Activated CD4-positive, alpha-beta T cell treated with anti-CD3 and anti-CD28 coated beads for 4 hours (primary cell): ENCODE data around the gene KRTAP10-1.

ENCODE experiments used
- DNase-seq, 2 donors: peaks; one replicate each; pipeline ENCODE4 v3.0.0-alpha.2; 2020

Gene KRTAP10-1

DNA sequence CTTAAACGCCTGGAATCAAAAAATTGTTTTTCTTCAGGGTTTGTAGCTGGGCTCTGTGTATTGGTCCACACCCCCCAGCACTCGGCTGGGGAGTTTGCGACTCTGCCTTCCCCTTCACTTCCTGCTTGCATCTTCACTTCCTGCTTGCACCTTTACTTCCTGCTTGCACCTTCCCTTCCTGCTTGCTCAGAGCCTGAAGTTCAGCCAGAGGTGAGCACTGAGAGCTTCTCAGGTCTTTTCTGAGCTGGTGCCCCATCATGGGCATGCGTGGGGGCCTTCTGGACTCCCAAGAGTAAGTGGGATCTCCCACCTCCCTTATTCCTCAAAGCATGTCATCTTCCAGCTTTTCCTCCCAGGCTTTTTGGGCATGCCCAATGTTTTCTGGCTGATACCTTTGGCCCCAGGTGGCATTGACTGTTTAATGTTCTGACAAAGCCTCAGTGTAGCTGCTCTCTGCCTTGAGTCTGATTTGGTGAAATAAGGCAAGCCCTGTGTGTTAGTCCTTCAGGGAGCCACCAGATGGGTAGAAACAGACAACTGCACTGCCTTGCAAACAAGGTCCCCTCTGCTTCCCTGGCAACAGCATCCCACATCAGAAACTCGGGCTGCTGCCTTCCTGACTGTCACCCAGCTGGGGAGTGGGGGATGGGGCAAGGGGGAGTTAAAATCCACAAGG is 7.8 kb upstream of the KRTAP10-1 start:
- peak; percentile 12 to 18 for DNase-seq

DNA sequence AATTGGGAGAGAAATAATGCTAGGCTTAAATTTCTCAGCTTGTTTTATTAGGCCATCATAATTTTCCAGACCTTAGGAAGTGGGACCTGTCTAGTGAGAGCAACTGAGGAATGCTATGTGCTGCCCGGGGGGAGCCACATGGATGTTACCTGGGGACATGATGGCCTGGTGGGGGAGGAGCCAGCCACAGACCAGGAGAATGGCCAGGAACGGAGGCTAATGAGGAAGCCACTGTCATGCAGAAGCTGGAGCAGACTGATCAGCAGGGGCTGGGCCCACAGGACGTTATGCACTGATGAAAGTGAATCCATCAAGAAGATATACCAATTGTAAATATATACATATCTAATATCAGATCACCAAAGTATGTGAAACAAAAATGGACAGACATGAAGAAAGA is 4.6 kb upstream of the KRTAP10-1 start:
- DNase-seq = no peak

- no peak for DNase-seq
Observed at GRCh38 chr21:44542716-44543115, 2.7 kb upstream of the KRTAP10-1 start.

- no peak for DNase-seq
Observed at GRCh38 chr21:44540741-44541288, 820 bp upstream of the KRTAP10-1 start.

DNA sequence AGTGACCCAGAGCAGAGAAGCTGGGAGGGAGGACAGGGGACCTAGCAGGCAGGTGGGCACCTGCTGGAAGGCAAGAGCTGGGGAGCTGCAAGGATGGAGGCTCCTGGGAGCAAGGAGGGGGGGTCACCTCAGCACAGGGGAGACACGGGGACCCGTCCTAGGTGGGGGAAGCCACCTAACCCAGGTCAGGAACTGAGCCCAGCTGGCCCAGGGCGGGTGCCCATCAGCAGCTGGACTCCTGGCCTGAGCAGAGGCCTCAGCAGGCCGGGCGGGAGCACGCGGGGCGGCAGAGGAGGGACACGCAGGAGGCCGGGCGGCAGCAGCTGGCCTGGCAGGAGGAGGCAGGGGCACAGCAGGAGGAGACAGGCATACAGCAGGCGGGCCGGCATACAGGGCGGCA is 949 bp downstream of the KRTAP10-1 start:
- DNase-seq = no peak

GRCh38 chr21:44537930-44538911 is 1.8 kb downstream of the KRTAP10-1 start:
- DNase-seq = no peak

GRCh38 chr21:44535963-44536362 is 4.0 kb downstream of the KRTAP10-1 start:
- no peak for DNase-seq

DNA sequence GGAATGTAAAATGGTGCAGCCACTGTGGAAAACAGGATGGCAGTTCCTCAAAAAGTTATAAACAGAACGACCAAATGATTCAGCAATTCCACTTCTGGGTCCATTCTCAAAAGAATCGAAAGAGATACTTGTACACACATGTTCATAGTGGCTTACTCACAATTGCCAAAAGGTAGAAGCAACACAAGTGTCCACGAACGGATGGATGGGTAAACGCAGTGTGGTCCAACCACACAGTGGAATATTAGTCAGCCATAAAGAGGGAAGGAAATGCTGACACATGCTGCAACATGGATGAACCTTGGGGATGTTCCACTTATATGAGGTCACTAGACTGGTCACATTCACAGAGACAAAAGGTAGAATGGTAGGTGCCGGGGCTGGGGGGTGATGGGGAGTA is 5.3 kb downstream of the KRTAP10-1 start:
- no peak for DNase-seq

DNA sequence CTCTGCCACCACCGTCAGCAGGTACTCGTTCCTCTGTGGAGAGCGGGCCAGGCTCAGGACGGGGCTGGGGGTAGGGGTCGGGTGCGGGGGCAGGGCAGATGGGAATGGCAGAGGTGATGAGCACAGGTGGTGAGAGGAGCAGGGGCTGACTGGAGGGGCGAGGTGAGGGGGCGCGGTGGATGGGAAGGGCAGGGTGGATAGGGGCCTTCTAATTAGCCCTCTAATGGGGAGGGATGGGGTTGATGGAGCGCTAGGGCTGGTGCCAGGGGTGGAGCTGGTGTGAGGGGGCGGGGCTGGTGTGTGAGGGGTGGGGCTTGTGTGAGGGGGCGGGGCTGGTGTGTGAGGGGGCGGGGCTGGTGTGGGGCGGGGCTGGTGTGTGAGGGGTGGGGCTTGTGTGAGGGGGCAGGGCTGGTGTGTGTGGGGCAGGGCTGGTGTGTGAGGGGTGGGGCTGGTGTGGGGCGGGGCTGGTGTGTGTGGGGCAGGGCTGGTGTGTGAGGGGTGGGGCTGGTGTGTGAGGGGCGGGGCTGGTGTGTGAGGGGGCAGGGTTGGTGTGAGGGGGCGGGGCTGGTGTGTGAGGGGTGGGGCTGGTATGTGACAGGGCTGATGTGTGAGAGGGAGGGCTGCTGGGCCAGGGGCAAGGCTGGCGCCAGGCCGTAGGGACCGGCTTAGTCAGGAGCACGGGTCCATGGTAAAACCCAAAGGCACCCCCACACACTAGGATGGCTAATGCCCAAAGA is 5.9 kb downstream of the KRTAP10-1 start:
- DNase-seq = no peak

GRCh38 chr21:44533121-44533890 is 6.7 kb downstream of the KRTAP10-1 start:
- no peak for DNase-seq

DNA sequence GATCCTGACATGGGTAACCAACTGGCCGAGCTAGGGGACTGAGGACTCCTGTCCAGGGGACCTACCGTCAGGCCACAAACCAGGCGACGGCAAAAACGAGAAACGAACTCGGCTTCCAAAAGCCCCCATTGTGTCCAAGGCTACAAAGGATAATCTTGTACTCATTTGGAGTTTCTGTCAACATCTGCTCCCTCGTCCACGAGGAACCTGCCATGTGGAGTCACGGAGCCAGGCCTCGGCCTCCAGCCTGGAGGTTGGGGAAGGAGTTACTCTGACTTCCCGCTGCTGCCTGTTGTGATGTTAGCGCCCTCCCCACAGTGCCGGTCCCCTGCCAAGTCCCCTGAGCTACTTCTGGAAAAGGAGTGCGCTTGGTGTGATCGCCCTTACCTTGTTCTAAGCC is 7.3 kb downstream of the KRTAP10-1 start:
- no peak for DNase-seq

- no peak for DNase-seq
Observed at GRCh38 chr21:44531606-44532564, 8.1 kb downstream of the KRTAP10-1 start.

DNA sequence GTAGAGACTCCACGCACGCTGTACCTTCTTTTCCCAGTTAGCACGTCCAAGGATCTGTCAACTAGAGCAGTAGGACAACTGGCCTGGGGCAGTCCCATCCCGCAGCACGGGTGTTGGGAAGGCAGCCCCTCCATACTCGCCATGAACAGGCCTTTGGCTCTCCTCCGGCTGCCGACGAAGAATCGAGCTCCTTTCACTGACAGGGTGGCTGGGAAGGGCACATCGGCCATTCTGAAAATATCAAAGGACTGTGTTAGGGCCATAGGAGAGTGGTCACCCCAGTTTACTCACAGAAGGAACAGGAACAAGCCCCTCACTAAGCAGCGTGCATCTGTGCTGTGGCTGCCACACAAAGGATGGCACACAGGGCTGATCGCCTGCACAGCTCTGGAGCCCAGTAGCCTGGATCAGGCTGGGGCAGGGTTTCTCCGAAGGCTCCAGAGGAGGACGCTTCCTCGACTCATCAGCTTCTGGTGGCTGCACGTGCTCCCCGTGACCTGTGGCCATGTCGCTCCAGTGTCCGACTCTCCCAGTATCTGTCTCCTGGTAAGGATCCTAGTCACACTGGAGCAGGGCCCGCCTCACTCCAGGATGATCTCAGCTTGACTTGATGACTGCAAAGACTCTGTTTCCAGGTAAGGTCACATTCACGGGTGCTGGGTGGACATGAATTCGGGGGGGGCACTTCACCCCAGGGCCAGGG is 8.9 kb downstream of the KRTAP10-1 start:
- DNase-seq = no peak

- no peak for DNase-seq
Observed at GRCh38 chr21:44530221-44530902, 9.6 kb downstream of the KRTAP10-1 start.

DNA sequence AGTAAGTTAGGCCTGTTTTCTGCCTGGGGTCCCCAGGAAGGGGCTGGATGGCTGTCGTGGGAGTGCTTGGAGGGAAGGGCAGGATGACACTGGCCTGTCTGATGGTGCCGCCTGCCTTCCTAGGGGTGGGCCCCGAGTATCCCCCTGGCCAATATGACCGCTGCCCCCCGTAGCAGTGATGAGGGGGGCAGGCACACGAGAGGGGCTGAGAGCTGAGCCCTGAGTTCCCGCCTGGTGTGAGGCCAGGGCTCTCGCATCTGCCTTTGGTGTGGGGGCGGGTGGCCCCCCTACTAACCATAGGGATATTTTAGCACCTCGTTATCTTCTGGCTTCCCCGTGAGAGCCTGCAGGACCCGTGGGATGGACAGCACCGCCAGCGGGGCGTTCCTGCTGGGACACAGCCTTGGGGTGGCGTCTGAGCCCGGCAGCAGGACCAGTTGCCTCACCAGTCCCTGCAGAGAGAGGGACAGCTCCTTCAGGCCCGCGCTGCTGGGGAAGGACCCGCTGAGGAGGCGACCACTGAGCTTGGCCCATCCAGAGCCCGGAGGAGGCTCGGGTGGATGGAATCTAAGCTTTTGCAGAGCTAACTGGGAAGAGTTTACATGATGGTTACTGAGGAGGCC is 10.4 kb downstream of the KRTAP10-1 start:
- no peak for DNase-seq

- no peak for DNase-seq
Observed at GRCh38 chr21:44529011-44529421, 11.0 kb downstream of the KRTAP10-1 start.

DNA sequence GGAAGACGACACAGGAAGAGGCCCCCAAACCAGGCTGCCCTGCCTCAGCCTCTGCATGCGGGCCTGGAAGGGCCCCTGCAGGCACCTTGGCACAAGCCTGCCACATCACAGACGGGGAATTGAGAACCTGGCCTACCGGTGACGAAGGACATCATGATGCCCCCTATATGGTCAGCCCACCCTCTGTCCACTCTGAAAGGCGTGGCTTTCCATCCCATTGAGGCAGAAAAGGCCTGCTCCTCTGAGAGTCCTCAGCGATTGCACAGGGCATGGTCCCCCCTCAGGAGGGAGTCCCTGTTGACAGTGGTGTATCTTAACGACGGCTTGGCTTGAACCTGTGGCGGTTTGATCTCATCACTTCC is 11.4 kb downstream of the KRTAP10-1 start:
- DNase-seq = no peak

- no peak for DNase-seq
Observed at GRCh38 chr21:44527983-44528633, 11.9 kb downstream of the KRTAP10-1 start.
